ENCODE data around the gene MUS81. TPM values are rescaled to one million over a fixed set of nuclear protein-coding genes. Genes with fewer than 3 reads are reported as not detected.
"Not testable (repeated sequence)": the region's sequence is repeated elsewhere in the genome, so short reads cannot be mapped to it uniquely, and the experiment has no call there.

The MUS81 gene
- polyA plus RNA-seq, 3 donors: 43.5 to 50.8 (median 48.1) TPM

DNA sequence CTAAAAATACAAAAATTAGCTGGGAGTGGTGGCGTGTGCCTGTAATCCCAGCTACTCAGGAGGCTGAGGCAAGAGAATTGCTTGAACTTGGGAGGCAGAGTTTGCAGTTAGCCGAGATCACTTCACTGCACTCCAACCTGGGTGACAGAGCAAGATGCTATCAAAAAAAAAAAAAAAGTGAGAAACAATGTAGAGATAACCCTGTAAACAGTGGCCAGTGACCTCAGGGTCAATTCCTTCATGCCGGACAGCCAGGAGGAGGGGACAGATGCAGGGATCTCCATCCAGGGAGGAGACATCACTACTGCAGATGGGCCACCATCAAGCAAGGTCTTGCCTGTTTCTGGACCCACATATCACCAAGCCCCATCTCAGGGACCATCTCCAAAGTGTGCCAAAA is 12.5 kb upstream of the MUS81 start:
- no peak for DNase-seq (ENCODE audit: low read depth in 3 of 3, low spot score in 2 of 3)

DNA sequence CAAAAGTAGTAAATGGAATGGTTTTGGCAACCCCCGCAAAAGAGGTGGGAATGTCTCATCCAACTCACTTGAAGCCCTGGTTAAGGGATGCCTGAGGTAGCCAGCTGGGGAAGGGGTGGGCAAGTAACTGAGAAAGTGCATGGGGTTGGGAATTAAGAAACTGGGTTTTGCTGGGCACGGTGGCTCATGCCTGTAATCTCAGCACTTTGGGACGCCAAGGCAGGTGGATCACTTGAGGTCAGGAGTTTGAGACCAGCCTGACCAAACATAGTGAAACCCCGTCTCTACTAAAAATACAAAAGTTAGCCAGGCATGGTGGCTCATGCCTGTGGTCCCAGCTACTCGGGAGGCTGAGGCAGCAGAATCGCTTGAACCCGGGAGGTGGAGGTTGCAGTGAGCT is 11.5 kb upstream of the MUS81 start:
- not testable (repeated sequence) for DNase-seq (ENCODE audit: low read depth in 3 of 3, low spot score in 2 of 3)

DNA sequence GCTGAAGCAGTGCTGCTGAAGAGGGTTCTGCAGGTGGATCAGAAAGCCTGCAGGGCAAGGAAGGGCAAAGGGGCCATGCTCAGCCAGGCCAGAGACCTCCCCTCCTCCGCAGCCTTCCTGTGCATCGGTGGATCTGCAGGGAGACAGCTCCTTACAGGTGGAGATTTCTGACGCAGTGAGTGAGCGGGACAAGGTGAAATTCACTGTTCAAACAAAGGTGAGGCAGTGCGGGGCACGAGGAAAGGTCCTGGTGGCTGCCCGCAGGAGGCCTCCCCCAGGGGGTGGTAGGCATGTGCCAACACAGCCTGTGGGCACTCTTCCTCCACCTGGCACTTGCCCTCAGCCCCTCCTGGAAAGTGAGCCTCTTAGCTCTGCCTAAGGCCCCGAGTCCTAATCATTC is 10.9 kb upstream of the MUS81 start:
- DNase-seq (ENCODE audit: low read depth in 3 of 3, low spot score in 2 of 3): no peak

DNA sequence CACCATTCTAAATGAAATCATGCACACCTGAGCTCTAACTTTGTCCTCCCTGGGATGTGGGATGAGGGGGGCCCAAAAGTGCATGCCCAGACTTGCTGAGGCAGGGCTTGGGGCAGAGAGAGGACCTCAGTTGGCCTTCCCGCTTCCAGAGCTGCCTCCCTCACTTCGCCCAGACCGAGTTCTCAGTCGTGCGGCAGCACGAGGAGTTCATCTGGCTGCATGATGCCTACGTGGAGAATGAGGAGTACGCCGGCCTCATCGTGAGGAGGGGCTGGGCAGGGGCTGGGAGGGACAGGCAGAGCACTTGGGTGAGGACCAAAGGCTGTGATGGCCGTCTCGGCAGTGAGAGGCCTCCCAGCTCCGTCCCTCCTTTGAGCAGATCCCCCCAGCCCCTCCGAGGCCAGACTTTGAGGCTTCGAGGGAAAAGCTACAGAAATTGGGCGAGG is 10.4 kb upstream of the MUS81 start:
- DNase-seq (ENCODE audit: low read depth in 3 of 3, low spot score in 2 of 3): no peak

DNA sequence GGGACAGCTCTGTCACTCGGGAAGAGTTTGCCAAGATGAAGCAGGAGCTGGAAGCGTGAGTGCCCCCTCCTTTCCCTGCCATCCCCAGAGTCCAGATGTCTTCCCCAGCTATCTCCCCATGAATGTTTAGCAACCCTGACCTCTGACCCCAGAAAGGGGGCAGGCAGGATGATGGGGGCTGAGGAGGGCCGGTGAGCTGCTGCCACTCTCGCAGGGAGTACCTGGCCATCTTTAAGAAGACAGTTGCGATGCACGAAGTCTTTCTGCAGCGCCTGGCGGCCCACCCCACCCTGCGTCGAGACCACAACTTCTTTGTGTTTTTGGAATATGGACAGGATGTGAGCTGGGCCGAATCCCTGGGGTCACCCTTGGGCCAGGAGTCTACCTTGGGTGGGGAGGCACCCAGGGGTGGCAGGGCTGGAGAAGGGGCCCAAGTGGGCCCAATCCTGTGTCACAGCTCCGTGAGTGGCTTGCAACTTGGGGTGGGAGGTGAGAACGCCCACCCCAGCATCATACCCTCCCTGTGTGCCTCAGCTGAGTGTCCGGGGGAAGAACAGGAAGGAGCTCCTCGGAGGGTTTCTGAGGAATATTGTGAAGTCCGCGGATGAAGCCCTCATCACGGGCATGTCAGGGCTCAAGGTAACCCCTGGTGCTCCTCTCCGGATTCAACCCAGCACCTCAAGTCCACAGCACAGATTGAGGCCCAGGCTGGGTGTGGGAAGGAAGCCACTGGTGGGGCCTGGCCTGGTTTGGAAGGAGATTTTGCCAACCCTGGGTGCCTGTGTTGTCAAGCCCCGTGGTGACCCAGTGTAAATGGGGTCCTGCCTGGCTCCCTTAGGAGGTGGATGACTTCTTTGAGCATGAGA is 9.8 kb upstream of the MUS81 start:
- no peak for DNase-seq (ENCODE audit: low read depth in 3 of 3, low spot score in 2 of 3)

DNA sequence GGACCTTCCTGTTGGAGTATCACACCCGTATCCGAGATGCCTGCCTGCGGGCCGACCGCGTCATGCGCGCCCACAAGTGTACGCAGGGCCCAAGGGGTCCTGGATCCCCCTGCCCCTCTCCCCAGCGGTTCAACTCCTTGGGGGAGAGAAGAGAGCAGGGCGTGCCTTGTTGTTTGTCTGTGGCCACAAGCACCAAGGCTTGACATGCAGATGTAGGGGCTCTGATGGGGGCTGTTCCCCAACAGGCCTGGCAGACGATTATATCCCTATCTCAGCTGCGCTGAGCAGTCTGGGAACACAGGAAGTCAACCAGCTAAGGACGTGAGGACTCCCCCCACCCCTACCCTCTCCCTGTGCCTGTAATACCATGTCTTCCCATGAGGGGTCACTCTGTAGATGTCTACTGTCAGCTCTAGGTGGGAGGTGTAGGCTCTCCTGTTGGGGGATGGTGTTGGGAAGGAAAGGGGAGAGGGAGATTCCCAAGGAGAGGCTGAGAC is 9.1 kb upstream of the MUS81 start:
- DNase-seq (ENCODE audit: low read depth in 3 of 3, low spot score in 2 of 3): no peak

DNA sequence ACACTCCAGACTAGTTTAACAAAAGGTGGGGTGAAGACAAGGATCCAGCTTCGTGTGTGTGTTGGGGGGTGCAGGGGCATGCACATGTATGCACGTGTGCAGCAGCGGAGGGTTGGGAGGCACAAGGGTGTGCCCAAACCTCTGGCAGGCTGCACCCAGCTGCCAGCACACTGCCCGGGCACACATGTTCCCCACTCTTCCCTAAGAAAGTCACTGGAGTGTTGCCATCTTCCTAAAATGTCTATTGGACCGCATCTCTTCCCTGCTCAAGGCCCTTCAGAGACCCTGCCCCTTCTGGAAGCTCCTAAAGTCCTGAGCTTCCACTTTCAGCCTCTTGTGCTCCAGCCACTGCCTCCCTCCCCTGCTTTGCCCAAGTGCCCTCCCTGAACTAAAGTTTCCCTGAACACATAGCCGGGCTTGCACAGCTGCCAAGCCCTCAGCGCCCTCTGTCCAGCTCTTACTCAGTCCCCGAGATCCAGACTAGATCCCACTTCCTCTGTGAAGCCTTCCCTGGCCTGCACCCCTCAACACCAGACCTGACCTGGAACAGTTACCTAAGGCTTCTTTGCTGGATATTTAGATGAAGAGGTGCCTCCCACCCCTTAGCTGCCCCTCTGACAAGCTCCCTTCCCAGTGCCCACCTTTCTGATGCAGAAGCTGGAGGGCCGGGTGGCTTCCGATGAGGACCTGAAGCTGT is 8.3 kb upstream of the MUS81 start:
- DNase-seq (ENCODE audit: low read depth in 3 of 3, low spot score in 2 of 3): no peak

DNA sequence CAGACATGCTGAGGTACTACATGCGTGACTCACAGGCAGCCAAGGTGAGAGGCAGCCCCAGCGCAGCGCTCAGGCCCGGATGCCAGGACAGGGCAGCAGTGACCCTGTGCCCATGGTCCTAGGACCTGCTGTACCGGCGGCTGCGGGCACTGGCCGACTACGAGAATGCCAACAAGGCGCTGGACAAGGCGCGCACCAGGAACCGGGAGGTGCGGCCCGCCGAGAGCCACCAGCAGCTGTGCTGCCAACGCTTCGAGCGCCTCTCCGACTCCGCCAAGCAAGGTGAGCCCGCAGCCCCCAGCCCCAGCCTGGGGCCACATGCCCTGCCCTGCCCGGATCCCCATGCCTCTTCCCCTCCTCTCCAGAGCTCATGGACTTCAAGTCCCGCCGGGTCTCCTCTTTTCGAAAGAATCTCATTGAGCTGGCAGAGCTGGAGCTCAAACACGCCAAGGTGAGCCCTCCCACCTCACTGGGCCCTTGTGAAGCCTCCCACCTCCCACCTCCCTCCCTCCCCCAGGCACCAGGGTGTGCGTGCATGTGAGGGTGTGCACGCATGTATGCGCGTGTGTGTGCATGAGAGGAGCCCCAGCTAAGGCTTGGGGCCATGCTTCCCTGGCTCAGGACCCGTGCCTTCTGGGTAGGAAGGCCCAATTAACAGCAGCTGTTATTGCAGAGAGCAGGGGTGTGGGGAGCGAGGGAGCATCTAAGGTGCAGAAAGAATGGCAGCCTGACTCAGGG is 7.6 kb upstream of the MUS81 start:
- no peak for DNase-seq (ENCODE audit: low read depth in 3 of 3, low spot score in 2 of 3)

DNA sequence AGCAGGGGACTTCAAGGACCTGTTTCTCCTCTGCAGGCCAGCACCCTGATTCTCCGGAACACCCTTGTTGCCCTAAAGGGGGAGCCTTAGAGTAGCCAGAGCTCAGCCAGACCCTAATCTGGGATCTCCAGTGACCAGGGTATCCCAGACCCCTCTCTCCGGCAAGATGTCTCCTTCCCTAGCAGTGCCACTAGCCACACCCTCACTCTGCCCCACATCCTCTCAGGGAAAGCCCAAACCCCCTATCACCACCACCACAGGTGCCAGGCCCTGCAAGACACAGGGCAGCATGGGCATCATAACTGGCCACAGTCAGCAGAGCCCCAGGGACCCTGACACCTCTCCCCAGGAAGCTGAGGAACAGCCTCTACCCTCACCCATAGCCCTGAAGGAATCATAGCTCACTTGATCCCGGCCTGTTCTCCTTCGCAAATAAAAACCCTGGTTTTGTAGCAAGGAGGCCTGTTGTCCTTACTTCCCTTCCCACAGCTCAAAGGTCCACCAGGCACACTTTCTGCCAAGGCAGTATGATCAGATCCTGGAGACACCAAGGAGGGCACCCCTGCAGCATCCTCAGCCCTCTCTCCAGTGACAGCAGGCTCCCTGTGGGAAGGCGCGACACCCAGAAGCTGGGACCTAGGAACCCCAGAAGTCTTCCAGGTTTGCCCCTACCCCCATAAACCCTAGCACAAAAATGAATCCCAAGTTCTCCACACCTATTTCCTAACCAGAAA is 6.8 kb upstream of the MUS81 start:
- no peak for DNase-seq (ENCODE audit: low read depth in 3 of 3, low spot score in 2 of 3)

DNA sequence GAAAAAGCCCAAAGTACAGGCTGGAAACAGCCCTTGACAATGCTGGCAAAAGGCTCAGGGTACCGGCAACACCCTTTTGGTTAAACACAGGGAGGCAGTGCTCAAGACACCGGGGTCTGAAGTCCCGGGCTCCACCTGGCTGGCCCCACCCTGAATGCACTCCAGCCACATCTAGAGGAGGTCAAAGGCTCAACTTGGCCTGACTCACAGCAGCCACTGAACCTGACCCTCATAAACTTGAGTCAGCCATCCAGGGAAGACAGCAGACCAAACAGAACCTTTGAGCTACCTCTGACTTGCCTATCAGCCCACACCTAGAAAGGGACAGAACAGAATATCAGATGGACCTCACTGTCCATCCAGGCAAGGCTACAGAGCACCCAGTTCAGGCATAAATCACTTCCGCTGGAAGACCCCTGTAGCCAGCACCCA is 6.1 kb upstream of the MUS81 start:
- no peak for DNase-seq (ENCODE audit: low read depth in 3 of 3, low spot score in 2 of 3)

DNA sequence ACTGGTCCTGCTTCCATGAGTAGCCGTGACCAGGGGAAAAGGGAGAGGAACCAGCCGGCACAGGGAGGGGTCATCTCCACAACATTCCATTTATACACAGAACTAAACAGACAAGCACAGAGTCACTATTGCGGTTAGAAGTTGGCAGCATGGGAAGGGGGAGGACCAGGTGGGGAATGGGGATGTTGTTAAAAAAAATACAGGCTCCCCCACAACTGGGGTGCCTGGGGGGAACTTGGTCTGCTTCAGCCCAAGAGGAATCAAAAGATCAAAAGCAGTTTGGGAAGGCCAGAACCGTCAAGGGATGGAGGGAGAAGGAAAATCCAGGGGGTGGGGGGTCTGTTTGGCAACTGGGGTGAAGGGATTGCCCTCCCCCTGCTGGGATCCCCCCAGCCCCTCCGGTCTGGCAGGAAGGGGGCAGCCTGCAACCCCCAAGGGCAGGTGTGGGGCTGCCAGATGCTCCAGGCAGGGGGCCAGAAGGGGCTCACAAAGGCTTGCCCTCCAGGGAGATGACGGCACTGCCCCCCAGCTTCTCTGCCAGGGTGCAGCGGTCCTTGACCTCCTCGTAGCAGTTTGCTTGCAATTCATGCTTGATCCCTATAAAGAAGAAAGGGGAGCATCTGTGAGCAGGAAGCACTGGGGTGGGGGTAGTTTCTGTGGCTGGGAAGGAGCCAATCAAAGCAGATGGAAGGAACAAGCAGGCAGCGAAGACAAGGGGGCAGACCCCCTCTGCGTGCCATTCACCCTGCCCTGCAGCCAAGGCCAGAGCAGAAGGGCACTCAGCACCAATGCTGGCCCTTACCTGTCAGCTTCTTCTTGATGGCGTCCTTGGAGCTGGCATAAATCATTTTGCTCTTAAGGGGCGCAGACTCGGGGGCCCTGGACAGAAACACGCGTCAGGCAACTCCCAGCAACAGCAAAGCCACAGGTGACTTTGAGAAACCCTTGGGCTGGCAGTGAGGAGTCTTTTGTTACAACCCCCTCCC is 5.1 kb upstream of the MUS81 start:
- DNase-seq (ENCODE audit: low read depth in 3 of 3, low spot score in 2 of 3): no peak

DNA sequence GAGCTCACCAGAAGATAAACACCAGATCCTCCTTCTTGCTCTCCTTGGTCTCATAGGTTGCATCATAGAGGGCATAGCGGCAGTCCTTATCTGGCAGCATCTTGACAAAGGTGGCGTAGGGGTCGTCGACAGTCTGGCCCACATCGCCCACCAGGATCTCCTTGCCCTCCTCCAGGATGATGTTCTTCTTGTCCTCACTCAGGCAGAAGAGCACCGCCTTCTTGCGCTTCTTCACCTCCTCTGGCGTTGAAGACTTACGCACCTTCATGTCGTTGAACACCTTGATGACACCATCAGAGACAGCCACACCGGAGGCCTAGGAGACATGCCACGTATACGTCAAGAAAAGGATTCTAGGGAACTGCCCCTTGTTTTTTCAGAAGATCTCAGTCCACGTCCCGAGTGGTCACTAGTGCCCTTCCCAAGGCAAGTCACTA is 4.3 kb upstream of the MUS81 start:
- DNase-seq (ENCODE audit: low read depth in 3 of 3, low spot score in 2 of 3): no peak

DNA sequence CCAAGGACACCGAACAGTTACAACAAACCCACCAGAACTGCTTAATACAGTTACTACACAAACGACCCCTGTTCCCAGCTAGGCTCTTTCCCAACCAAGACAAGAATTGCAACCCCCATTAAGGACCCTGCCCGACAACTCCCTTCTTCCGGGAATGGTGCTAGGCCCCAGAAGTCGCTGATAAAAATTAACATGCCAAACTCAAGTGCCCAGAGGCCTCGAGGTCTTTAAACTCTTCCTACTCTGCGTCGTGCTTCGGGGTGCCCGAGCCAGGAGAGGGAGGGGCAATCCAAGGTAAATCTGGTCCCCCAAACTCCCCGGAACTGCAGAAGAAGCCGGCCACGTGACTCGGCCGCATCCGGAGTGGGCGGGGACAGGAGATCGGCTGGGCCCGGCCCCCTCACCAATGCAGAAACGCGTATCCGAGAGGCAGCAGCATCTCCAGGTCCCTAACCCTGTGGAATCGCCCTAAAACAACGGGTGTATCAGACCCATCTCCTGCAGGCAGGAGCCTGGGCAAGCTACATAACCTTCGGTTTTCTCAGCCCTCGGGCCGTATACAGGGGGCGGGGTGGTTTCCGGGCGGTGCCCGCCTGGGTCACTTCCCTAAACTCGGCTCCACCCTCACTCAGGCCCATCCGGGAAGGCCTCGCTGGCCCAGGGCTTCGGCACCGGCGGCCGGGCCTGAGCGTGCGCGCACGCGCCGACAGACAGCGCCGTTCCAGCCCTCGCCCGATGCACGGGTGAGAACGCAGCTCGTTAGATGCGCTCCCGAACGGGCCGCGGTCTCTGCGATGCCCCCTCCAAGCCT is 3.3 kb upstream of the MUS81 start:
- DNase-seq (ENCODE audit: low read depth in 3 of 3, low spot score in 2 of 3): no peak

DNA sequence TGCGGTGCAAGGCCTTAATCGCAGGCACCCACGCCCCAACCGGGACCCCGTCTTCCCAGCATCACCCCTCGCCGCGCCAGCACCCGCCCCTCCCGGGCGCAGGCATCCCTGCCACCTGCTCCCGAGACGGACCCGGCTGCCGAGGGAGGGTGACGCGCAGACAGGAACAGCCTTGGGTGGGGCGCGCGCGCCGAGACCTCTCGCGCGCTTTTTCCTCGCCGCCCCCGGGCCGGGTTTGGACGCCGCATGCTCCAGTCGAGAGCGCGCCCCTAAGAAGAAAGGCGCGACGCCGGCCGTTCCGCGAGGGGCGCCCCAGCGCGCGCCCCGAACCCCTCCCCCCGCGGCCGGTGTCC is 2.8 kb upstream of the MUS81 start:
- no peak for DNase-seq (ENCODE audit: low read depth in 3 of 3, low spot score in 2 of 3)

DNA sequence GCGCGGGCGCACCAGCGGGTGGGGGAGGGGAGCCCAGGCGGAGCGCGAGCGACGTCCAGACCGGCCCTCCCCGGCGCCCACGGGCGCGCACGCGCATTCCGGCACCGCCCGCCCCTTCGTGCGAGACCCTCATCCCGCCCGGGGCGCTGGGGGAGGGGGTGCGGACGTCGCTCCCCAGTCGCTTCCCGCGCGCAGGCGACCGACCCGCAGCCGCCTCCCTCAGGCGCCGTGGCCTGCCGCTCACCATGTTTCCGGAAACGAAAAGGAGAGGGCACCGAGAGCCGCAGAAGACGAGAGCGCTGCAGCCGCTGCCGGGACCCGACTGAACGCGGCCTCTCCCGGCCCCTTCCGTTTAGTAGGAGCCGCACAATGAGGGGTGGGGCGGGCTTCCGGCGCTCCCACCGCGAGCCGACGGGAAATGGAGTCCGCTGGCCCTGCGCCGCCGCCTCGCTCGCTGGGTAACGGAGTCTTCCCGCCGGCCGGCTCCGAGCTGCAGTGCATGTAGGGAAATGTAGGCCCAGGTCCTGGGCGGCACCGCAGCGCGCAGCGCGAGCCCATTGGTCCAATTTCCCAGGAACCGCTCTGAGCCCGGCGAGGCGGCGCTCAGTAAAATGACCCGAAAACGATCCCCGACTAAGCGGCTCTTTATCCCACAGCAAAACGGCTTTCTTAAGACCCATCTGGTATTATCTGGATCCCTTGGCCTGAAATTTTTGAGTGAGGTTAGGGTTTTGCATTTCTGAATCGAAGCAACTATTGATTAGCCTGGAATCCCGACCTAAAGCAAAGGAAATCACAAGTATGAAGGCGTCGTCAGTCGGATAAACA is 2.2 kb upstream of the MUS81 start, which contains the start of gene CFL1:
TSS of gene CFL1 (minus strand) at position 328 of the 828 bp plus-strand sequence. CDS start at position 247, 81 bp downstream.
- peak; percentile 86 to 92 (median 90) for DNase-seq (ENCODE audit: low read depth in 3 of 3, low spot score in 2 of 3)

DNA sequence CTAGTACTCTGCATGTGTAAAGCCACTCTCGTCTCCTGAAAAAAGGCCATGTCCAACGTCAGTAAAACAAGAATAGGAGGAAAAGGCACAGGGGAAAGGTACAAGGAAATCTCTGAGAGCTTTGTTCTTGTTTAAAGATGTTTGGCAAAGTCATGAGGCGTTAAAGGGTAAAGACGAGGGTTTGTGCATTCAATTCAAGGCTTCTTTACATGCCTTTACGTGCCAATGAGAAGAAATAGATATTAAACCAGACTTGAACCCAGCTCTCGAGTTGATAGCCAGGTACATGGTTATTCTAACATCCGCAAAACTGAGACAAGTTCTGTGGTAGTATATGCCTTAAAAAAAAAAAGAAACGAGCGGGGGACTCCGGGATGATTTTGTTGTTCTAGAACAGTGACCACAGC is 1.5 kb upstream of the MUS81 start:
- DNase-seq (ENCODE audit: low read depth in 3 of 3, low spot score in 2 of 3): no peak

DNA sequence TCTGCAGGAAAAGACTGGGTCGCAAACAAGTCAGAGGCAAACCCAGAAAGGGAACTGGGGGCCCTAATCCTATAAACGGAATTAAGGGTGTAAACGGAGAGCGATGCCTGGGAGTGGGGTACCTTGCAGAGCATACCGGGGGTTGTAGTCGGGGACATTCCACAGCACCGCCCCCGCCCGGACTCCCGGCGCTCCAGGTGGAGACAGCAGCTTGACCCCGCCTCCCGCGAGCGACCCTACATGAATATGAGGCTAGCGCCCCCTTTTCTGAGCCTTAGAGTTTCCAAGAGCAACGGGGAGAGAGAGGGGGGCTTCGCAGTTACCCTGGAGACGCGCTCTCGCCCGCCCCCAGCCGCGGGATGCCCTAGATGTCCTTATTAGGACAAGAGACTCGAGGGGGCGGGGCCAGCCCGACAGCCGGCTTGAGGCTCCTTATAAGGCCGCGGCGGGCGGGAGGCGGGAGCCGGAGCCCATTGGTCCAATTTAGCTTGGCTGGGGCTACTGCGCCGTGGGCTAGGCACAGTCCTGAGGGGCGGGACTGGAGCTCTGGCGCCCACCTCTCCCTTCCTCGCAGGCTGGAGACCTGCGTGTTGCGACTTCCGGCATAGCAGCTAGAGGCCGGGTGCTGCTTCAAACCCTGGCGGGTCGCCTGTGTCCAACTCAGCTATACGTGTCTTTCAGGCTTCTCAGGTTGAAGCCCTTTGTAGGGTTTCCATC is 980 bp upstream of the MUS81 start:
- DNase-seq (ENCODE audit: low read depth in 3 of 3, low spot score in 2 of 3): peak; percentile 88 to 96 (median 95)

All from right renal cortex interstitium (tissue), 3 donors.